C1 segment of cervical spinal cord (tissue), 14 donors: Measurements from ENCODE around the gene ATXN10.

Experiments
- DNase-seq, 14 donors: peaks; one replicate each; lab custom pipeline; 2025; lab: John Stamatoyannopoulos, UW

ATXN10 gene

DNA sequence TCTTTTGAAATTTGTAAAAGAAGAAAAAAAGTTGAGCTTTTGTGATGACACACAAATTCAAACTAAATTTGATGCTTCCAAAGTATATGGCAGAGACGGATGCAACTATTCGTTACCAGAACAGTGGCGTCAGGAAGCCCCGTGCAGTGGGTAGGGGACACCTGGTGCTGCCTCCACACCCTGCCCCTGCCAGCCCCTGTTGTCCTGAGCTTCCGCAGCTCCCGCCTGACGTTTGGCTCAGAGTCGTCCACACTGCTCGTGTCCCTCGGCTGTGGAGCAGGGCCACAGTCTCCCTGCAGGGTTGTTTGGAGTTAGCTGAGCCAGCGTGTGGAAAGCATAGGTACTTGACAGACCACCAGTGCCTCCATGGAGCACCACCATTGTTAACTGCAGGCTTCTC, 86.3 kb downstream of the ATXN10 start:
- DNase-seq = no peak

DNA sequence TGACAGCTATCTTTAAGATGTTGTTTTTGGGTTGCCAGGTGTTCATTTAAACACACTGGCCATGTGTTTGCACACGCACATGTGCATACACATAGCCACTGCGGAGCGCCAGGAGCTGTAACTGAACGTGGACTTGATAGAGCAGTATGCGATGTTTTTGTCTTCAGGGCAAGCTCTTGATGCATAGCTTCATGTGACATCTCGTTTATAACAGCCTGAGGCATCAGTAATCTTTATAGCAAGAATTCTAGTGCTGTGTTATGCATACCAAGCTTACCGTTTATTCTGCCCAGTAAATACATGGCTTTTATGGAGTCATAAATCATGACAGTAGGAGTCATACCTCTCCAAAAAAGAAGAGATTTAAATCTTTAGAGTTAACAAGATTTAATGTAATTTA, 87.0 kb downstream of the ATXN10 start:
- DNase-seq = no peak

DNA sequence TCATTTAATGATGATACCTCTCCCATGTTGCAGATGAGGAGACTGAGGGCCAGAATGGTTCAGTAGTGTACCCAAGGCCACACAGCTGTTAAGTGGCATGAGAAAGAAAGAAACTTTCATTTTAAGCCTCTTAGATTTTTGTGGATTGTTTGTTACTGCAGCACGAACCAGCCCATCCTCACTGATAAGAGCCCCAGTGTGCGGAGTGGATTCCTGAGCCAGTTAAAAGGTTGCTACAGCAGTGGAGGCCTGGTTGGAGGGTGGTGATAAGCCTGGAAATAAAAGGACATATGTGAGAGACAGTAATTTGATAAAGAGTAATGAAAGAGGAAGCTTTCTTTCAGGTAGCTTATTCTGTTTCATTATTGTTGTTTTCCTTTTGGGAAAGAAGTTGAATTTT, 89.0 kb downstream of the ATXN10 start:
- no peak for DNase-seq

DNA sequence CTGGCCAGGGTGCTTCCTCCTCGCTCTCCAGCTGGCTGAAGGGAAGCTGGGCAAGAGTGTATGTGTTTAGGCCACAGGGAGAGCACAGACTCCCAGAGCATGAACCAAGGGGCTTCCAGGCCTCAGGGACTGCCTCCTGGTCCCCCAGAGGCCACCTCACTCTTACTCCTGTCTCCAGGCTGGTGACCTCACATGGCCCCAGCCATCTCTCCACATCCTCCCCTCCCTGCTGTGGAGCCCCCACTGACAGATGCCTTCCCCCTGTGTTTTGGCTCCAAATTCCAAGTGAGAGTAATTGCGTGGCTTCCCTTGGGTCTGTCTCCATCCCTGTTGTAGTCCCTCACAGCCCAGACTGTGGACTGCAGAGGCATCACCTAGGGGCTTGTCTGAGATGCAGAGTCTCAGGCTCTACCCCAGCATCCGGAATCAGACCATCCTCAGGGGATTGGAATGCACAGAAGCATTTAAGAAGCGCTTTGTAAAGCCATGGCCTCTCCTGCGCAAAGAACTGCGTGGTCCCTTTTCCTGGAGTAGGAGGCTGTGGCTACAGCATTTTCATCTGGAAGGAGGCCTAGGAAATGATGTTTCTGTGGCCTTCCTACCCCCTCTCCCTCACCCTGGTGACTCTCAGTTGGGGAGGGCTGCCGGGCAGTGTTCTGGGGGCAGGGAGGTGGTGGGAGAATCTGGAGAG, 91.1 kb downstream of the ATXN10 start:
- no peak for DNase-seq

DNA sequence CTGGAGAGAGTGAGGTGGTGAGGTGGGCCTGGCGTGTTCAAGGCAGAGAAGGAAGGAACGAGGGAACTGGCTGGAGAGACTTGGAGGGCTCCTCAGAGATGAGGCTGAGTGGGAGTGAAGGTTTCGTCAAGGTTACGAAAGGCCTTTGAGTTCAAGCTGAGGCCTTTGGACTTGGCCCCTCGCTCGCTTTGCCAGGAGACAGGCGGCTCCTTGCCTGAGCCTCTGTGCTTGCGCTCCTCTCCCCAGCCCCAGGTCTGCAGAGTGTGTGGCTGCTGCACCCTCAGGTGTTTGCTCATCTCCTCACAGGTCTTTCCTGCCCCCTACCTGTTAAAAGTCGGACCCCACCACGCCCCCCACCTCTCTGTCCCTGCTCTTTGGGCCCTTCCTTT, 91.6 kb downstream of the ATXN10 start:
- DNase-seq = no peak

DNA sequence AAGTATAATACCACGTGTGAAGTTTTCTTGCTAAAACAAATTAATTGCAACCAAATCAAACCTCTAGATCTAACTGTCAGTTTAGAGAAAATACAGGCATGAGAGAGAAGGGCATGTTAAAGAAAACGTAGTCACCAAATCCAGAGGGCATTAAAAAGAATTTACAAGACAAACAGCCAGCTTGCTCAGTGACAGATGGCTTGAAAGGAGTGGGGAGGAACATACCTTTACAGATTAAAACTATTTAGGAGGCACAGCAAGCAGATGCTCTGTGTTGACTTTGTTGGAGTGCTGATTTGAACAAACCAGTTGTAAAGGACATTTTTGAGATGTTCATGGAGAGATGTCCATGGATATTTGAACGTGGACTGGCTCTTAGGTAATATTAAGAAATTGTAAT, 96.9 kb downstream of the ATXN10 start:
- no peak for DNase-seq

DNA sequence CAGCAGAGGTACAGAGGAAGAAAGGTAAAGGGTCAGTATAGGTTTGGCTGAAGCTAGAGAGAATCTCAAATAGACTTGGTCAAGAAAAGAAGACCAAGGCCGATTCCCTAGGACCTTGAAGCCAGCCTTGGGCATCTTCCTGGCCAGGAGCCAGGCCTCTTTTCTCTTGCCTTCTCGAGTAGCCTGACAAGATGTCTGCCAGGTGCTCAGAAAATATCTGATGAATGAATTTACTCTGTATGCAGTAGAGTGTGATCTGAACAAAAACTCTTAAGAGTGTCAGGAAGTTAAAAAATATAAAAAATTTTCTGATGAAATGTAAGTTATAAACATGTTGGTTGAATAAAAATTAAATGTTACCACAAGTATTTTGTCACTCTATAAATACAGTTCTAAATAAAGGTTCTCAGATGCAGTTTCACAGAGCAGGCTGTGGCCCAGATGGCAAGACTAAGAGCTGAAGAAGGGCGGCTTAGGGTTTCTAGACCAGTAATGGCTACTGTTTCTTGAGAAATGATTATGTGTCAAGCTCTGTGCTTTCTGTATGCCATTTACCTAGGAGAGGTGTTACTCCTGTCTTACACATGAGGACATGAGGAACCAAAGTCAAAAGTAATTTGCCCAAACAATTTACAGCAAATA, 98.1 kb downstream of the ATXN10 start:
- no peak for DNase-seq

DNA sequence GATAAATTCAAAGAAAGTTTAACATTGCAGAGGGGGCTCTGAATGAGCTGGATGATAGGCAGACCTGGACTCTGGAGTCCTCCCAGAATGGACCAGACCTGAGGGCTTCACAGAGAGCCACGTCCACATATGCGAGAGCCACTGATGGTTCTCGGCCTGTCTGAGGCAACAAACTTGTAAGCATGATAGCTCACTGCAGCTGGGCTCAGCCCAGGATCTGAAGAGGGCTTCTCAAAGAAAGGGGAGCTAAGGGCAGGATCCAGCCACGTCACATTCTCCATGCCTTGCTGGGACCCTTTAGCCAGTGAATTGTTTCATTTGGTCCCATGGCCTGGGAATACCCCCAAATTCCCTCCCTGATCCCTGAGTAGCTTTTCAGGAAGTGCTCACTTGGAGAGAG, 98.9 kb downstream of the ATXN10 start:
- DNase-seq = no peak

DNA sequence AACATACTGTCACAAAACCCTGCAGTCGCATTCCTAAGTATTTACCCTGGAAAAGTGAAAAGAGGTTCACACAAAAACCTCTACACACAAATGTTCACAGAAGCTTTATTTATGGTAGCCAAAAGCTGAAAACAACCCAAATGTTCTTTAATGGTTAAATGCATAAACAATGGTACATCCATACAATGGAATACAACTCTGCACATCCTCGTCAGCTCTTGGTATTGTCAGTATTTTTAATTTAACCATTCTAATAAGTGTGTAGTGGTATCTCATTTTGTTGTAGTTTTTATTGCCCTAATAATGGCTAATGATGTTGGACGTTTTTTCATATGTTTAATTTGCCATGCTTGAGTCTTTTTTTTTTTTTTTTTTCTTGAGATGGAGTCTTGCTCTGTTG, 99.4 kb downstream of the ATXN10 start:
- no peak for DNase-seq

DNA sequence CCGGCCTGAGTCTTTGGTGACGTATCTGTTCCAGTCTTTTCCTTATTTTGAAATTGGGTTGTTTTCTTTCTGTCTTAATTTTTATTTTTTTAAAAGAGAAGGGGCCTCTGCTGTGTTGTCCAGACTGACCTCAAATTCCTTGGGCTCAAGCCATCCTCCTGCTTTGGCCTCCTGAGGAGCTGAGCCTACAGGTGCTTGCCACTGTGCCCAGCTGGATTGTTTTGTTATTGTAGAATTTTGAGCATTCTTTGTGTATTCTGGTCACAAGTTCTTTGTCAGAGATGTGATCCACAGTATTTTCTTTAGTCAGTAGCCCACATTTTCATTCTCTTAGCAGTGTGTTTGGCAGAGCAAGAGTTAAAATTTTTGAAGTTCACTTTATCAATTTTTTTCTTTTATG, 100.1 kb downstream of the ATXN10 start:
- no peak for DNase-seq

DNA sequence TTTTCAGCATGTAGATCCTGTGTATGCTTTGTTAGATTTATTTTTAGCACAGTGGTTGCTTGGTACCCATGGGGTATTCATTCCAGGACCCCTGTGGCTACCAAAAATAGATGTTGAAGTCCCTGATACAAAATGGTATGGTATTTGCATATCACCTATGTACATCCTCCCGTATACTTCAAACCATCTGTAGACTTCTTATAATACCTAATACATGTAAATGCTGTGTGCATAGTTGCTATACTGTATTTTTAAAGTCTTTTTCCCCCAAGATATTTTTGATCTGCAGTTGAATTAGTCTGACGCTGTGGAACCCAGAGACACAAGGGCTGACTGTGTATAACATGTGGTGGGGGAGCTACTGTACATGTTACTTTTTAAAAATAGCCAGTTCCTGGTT, 101.1 kb downstream of the ATXN10 start:
- no peak for DNase-seq

DNA sequence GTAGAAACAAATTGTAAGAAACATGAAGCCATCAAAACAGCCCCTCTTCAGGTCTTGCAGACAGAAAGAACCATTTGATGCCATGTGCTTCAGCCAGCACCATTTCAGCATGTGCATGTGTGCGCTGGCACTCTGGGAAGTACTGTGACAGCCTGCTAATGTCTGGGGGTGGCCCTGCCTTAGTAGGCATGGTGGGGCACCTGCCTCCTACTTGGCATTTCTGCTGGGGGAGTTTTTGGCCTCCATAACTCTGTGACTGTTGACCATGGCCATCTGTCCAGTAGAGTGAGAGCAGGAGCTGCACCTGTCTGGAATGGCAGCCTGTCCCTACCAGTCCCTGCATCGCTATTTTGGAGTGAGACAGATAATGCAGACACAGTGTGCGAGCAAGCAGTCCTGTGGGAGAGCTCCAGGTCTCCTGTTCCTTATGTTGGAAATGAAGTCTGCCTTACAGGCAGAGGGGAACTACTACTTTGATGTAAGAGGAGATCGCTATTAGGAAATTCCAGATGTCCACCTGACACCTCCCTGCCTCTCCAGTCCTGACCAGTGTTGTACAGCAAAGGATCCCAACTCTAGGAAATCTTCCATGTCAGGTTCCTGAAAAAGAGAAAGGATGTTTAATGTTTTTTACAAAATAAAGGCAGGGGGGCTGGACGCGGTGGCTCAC, 102.5 kb downstream of the ATXN10 start:
- peak in 1 of 14 donors; percentile 62 for DNase-seq

DNA sequence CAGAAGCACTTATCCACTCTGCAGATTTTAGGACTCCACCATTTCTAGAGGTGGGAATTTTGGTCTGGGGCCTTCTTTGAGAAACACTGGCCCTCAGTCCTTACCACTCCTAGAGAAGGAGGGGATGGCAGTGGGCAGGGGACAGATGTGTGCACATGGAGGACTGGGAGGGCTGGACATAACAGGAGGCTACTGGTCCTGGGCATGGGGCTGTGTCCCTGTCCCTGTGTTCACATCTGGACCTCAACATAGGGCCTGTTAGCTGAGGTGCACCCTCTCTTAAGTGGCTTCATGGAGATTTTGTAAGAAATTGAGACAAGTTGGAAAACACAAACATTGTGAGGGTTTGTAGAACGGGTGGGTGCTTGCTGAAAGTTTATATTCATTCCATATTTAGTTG, 103.4 kb downstream of the ATXN10 start:
- DNase-seq = no peak

DNA sequence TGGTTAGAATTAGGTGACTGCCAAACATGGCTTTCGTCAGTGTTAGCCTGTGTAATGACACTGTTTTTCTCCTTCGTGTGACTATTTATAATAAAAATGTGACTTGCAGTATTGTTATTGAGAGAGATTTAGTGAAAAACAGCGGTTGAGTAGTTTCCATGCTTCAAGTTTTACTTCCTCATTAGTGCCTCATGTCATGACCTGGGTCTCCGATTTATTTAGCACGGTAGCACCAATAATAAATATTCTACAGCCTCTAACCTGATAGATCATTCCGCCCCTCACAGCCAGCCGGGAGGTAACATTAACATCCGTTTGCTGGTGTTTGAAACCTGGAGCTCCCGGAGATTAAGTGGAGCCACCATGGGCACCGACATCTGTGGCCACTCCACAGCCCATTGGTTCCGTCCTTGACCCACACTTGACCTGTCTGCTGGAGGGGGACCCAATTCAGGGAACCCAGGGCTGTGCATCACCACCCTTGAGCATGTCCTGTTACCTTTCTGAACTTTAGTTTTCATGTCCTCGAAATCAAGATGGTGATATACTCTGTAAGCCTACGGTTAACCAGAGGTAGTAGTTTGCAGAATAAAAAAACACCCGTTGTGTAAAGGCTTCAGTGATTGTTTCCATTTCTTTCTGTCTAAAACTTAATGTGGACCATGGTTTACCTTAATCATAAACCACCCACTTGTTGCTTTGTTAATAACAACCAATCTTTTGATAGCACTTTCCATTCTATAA, 104.1 kb downstream of the ATXN10 start:
- no peak for DNase-seq

DNA sequence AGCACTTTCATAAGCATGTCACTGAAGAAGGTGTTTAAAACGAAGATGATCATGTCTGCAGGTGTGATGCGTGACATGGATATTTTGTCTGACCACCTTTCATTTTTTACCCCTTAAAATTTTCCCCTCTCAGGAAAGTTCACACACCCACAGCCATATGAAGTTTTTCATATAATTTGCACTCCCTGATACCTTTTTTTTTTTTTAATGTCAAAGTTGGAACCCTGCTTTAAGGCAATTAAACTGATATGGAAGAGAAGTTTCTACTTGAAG, 104.6 kb downstream of the ATXN10 start:
- no peak for DNase-seq

DNA sequence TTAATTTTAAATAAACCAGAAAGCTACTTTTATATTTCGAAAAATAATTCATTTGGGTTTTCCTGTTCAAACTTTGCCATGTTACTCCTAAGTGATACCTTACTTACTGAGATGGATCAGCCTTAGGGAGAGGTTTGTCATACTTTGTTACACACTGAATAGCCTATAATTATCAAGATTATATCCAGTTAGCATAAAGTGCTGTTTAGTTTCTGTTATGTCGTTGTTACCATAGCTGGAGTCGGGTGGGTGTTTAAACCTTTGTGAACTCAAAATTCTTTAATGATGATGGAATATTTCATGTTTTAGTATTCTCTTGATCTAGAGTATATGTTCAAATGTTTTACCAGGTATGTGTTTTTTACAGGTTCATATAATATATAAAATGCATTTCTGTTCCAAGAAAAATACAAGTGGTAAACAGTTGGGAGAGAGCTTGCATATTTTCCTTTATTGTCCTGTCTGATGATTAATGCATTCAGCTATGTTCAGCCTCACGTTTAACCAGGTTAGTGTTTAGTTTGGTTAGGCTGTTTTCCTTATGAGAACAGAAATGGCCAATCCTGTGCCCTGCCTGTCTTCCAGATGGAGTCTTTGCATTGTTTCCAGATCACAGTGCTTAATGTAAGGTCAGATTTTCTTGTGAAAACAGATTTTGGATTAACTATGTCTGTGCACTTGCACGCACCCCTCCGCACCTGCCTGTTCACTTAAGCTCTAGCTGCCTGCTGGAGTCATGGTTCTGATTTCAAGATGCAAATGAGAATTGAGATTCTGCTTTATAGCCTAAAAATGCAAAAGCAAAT, 105.6 kb downstream of the ATXN10 start:
- DNase-seq = no peak

DNA sequence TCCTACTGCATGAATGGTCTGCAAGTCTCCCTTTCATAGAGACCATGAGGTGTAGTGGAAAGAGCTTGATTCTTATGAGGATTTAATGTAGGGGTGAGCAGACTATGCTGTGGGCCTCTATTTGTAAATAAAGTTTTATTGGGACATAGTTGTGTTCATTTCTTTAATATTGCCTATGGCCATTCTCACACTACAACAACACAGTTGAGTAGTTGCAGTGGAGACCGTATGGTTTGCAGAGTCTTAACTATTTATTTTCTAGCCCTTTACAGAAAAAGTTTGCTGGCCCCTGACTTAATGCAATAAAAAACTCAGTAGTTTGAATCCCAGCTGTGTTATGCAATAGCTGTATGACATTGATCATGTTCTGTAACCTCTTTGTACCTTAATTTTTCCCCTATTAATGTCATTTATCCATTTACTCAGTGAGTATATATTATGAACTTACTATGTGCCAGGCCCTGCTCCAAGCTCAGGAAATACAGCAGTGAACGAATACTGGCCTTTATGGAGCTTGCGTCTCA, 106.3 kb downstream of the ATXN10 start:
- no peak for DNase-seq

DNA sequence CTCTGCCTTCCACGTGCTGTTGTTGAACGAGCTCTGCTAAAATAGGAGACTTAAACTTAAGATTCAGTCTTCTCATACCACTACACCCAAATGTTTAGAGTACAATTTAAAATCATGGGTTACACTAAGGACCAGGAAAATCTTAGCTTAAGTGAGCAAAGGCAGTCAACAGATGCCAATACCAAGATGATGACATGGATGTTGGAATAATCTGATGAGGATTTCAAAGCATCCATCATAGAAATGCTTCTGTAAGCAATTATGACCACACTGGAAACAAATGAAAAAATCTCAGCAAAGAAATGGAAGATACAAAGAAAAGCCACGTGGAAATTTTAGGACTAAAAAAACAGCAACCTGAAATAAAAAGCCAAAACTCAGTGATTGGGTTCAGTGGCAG, 109.8 kb downstream of the ATXN10 start:
- DNase-seq = no peak

DNA sequence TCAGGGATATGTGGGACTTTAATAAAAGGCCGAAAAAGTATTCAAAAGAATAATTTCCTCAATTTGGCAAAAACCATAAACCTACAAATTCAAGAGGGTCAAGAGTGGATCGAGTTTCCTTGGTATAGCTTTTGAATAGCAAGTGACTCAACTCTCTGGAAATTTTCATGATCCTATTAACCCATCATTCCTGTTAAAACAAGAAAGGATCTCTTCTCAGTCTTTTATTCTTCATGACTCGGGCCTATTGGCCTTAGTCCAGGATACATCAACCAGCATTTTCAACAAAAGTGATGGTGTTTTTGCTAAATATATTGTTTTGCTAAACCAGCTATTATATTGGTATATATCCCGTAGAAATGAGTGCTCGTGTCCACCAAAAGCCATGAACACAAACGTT, 110.3 kb downstream of the ATXN10 start:
- no peak for DNase-seq

DNA sequence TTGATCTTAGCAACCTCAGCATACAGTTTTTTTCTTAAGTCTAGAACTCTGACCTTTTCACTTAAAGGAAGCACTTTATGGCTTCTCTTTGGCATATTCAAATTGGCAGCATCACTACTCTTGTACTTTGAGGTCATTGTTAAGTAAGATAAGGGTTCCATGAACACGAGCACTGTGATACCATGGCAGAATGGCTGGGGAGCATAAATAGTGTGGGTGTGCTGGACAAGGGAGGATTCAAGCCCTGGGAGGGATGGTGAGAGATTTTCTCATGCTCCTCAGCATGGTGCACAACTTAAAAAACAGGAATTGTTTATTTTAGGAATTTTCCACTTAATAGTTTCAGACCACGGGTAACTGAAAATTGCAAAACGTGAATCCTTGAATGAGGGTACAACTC, 111.4 kb downstream of the ATXN10 start:
- DNase-seq = no peak

DNA sequence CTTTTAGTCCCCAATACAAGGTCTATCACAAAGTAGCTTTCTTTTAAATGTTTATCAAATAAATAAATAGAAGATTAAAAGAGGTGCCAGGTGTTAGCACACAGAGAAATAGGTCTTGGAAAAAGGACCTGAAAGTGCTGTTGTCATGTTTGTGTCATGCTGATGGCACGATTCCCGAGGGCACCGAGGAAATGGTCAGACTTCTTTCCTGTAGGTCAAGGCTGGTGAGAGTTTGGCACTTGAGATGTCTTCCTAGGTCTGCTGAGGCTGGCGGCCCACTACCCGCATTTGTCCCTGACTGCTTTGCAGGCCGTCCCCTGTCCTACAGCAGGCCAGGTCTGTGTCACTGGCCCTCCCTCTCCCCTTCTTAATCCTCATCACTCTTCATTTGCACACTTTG, 112.1 kb downstream of the ATXN10 start:
- DNase-seq = no peak
